ENCODE results near the gene CHRNA4.
"Not testable (repeated sequence)": the region's sequence is repeated elsewhere in the genome, so short reads cannot be mapped to it uniquely, and the experiment has no call there.

The CHRNA4 gene

DNA sequence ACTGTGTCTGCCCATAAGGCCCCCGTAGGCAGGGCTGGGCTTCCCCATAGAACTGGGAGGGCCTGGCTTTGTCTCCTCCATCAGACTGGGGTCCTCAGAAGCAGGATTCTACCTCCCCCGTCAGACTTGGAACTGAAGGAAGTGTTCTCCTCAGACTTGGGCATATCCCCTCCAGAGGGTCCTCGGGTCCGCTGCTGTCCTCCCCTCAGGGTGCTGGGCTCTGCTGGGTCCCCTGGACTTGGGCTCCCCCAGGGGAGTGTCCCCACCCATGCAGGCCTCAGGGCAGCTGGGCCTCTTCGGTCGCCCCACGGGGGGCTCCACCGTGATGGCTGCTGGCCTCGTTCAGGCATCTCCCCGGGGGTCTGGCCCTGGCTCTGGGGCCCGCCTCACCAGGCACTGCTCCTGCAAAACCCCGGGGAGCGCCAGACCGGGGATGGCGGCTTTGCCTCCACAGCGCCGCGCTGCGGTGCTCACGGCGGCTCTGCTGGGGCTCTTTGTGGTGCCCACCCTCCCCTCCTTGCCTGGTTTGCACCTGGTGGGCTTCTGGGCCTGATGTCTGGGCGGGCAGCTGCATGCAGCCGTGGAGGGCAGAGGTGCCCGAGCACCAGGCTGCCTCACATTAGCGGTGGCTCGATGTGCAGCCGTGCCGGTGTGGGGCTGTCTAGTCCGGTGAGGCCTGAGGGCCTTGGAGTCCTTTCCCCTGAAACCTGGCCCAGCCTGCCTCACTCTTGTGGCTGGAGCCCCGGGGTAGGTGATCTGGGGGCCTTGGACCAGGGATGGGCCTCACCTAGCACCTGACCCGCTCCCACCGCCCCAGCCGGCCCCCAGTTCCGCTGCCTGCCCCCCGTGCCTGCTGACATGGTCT lies 54.2 kb downstream of the CHRNA4 start:
- DNase-seq, result no peak

DNA sequence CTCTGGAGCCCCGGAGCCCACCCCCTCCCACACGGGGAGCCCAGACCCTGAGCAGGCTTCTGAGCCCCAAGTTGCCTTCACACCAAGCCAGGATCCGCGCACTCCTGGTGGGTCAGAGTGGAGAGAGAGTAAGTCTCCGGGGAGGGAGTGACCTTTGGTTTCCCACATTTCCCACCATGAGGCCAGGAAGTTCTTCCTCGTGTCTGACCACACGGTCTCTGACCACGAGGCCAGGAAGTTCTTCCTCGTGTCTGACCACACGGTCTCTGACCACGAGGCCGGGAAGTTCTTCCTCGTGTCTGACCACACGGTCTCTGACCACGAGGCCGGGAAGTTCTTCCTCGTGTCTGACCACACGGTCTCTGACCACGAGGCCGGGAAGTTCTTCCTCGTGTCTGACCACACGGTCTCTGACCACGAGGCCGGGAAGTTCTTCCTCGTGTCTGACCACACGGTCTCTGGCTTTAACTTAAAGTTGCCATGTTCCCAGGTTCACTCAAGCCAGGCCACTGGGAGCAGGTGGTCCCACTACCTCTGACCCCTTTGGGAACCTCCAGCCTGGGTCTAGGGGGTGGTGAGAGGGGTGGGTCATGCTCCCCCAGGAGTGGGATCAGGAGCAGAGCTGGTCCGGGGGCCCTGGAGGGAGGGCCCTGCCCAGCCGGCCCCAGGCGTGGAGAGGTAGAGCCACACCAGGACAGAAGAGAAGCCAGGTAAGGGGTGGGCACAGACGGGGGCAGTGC lies 55.0 kb downstream of the CHRNA4 start:
- DNase-seq, result not testable (repeated sequence)

- DNase-seq, result no peak
These were observed 55.8 kb downstream of the CHRNA4 start for GRCh38 chr20:63305393-63305792.

DNA sequence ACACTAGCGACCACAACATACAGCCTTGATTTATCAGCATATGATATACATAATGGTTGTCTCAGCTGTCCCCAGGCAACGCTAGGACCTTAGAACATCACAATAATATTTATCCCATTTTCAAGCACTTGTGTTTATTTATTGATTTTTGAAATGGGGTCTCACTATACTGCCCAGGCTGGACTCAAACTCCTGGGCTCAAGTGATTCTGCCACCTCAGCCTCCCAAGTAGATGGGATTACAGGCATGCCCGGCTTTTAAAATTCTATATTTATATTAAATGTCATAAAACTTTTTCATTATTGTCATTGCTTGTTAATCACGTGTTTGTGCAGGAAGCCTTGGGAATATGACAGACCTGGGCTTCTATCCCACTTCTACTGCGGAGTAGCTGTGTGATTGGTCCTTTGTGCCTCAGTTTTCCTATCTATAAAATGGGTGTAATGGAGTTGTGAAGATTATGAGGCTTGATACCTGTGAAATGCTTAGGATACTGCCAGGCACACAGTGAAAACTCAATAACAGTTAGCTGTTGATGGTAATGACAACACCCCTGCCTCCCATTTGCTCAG lies 58.0 kb downstream of the CHRNA4 start:
- DNase-seq, result no peak

DNA sequence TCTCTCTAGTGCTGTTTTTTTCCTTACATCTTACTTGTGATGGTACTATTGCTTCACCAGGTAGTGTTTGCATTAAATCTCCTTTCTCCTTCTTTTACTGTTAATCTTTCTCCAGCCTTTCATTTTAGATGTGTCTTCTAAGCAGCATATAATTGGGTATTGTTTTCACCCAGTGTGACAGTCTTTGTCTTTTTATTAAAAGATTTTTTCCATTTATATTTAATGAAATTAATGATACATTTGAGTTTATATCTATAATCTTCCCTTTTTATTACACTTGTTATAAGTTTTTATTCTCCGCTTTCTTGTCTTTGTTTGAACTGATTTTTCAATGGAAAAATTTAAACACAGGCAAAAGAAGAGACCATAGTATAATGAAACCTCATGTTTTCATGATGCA lies 59.5 kb downstream of the CHRNA4 start:
- no peak for DNase-seq

GRCh38 chr20:63298731-63299312 lies 62.3 kb downstream of the CHRNA4 start:
- DNase-seq, result no peak

- no peak for DNase-seq
These were observed 63.2 kb downstream of the CHRNA4 start for GRCh38 chr20:63297796-63298572.

DNA sequence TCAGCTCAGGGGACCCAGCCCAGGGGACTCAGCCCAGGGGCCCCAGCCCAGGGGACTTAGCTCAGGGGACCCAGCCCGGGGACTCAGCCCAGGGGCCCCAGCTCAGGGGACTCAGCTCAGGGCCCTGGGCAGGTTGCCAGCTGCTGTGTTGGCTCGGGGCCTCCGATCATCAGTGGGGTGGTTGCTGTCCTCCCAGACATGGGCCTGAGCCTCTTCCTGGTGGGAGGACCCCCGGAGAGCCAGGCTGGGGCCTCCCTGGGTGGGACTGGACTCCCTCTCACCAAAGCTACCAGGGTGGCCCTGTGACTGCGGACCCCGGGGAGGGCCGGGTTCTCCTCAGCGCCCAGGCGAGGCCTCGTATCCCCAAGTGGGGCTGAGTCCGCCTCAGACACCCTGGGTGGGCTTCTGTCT lies 63.8 kb downstream of the CHRNA4 start:
- DNase-seq, result no peak

DNA sequence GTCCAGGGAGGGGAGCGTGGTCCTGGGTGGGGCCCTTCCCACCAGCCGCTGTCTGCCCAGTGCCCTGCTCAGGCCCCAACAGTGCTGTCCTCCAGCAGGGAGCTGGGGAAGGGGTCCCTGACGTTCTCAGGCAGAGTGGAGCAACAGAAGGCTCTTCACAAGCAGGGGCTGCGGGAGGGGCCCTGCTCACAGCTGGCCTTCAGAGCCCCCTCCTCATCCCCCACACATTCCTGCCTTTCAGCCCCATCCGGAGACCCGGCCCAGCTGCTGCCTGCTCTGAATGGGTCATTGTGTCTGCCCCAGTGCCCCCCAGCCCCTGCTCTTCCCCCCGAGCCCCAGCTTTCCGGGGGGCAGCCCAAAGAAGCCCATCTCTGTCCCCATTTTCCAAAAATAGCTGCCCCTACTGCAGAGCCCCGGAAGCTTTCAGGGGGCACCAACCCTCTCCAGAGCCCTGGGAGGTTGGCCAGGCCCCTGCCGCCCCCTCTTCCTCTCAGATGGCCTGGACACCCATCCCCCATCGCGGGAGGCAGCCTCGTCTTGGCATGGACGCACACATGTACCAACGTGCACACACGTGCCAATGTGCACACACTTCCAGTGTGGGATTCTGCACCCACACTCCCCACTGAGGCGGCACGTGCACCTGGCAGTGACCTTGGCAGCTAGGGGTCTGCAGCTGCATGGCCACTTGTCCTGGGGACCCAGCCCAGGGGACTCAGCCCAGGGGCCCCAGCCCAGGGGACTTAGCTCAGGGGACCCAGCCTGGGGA lies 64.4 kb downstream of the CHRNA4 start:
- DNase-seq, result no peak

GRCh38 chr20:63295846-63296245 lies 65.3 kb downstream of the CHRNA4 start:
- DNase-seq, result no peak

- DNase-seq, result no peak
These were observed 65.7 kb downstream of the CHRNA4 start for GRCh38 chr20:63295422-63295821.

GRCh38 chr20:63295018-63295417 lies 66.1 kb downstream of the CHRNA4 start:
- no peak for DNase-seq

DNA sequence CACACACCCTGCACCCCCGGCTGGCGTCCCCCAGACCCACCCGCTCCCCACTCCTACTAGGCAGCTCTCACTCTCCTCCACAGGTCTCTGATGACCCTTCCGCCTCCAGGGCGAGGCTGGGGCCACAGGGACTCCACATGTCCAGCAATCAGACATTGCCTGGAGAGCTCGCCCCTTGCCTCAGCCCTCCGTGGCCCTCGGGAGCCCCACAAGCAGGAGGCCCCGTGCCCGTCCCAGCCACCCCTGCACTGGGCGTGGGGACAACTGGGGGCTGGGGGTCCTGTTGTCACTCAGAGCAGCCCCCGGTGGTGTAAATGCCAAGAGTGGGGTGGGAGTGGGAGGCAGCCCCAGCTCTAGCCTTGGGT lies 66.6 kb downstream of the CHRNA4 start:
- no peak for DNase-seq

DNA sequence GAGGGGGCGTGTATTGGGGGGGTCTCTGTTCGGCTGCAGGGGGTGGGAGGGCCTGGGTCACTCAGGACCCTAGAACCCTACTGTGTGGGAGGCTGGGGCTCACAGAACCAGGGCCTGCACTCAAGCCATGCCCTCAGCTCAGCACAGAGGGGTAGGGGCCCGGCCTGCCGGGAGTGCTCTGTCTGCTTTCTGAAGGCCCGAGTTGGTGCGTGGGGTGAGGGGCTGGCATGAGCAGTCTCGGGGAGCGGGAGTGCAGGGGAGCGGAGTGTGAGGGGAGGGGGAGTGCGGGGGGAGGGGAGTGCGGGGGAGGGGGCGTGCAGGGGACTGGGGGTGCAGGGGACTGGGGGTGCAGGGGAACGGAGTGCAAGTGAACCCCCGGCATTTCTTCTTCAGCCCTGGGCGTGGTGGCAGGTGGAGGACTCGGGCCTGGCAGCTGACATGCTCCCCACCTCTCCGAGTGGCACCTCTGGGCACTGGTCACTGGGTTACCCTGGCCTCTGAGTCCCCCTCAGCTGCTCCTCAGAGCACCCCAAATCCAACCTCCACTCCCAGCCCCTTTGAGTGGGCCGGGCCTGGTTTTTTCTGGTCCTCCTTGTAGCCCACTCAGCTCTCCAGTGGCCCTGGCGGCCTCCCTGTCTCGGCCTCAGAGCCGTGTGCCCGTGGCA lies 67.1 kb downstream of the CHRNA4 start:
- DNase-seq, result no peak

- DNase-seq, result no peak
These were observed 67.7 kb downstream of the CHRNA4 start for GRCh38 chr20:63293456-63293855.
